Inflammatory macrophage treated with lipopolysaccharide for 1 hour (primary cell): ENCODE data around the gene CAPN8.

Experiments
- DNase-seq, 2 donors: peaks; one replicate each; pipeline ENCODE4 v3.0.0-alpha.2; 2020 to 2022

Gene CAPN8

DNA sequence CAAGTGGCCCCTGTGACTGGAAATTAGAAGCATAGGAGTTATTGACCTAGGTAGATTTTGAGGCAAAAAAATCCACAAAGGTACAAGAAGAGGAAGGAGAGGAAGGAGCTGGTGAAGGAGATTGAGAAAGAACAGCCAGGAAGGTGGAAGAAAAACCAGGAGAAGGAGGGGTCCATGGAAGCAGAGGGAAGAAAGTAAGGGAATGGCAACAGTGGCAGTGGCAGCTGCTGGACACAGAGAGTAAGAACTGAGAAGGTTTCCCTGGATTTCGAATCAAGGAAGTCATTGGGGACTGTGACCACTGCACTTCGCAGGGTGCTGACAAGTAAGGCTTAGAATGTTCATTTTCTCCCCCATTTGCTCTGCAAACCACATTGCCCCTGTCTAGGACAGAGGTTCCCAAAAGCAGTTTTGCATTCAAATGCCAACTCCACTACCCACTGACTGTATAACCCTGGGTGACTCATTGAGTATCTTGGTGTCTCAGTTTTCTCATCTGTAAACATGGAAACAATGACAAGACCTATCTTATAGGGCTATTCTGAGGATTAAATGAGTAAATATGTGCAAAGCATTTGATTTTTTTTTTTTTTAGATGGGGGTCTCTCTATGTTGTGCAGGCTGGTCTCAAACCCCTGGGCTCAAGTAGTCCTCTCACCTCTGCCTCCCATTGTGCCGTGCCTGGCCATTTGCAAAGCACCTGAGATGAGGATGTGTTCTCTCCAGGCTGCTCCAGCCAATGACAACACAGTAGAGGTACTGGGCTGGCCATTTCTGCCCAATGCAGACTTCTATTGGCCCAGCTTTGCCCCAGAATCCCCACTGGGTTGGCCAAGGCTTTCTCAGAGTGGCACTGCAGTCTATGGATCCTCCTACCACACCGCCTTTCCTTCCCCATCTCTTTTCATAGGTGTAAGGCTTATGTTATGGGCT, 37.5 kb upstream of the CAPN8 start:
- DNase-seq: no peak

GRCh38 chr1:223700942-223701637, 35.6 kb upstream of the CAPN8 start:
- peak in 1 of 2 donors; percentile 19 for DNase-seq

DNA sequence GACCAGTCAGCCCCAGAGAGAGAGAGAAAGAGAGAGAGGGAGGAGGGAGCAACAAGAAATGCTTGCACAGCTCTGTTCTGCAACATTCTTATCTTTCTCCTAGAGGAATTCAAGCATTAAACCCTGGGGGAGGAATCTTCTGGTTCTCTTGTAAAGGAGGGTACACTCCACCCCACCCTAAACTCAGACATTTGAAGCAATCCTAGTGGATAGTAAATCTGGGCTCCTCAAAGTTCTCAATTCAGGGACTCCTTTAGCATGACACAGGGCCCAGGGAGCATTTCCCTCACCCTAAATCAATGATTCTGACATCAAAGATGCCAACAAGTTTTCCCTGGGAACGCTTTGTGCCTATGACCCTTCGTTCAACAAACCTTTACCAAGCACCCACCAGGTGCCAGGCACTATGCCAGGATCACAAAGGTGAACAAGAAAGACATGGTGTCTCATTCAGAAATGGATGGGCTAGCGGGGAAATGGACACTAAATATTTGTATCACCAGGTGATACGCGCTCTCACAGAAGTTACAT, 35.0 kb upstream of the CAPN8 start:
- DNase-seq: no peak

GRCh38 chr1:223695941-223696340, 30.4 kb upstream of the CAPN8 start:
- DNase-seq: no peak

- no peak for DNase-seq
Measured at GRCh38 chr1:223695014-223695548, 29.6 kb upstream of the CAPN8 start.

- DNase-seq: no peak
Measured at GRCh38 chr1:223691121-223691520, 25.6 kb upstream of the CAPN8 start.

DNA sequence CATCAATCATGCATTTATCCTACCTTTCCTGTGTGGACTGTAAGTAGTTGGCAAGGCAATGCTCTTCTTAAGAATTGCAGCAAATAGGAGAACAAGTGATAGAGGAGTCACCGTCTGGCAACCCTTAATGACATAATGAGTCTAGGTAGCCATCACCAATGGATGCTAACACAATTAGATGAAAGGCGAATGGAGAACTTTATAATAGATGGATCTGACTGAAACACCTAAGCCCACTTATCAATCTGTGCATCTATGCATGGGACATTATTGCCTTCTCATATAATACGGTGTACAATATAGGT, 18.9 kb upstream of the CAPN8 start:
- DNase-seq: no peak

DNA sequence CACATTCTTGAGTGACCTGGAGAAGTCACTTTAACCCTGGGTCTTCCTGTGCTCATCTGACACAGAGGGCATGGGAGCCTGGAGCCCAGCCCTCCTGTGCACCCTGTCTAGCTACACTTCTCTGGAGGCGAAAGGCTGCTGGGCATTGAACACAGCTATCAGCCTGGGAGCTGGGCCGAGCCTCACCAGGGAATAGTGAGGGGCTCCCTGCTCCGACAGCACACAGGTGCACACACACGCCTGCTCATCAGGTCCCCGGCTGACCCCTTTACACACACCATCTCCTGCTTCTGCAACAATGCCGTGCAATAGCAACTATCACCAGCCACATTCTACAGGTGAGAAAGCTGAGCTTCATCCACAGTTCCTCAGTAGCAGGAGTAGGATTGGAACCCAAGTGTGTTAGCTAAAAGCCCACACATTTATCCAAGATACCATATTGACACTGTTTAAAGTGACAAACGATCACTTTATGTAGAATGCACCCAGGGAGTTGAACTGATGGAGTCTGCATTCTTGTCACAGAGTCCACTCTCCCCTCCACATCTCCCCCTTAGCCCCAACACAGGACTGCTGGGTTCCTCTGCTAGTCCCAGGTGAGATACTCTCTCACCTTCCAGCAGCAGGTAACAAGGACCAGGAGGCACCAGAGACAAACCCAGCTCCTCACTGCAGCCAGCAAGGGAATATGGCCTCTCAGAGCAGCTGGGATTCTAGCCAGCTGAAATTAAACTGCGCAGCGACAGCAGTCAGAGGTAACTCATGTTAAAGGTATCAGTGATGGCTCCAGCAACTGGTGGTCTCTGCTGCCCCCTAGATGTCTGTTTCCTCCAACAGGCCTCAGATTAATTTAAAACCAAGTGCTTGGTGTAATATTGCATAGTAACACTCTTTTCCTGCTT, 18.3 kb upstream of the CAPN8 start:
- DNase-seq: peak in 1 of 2 donors; percentile 65

- DNase-seq: no peak
Measured at GRCh38 chr1:223682502-223682901, 17.0 kb upstream of the CAPN8 start.

- DNase-seq: no peak
Measured at GRCh38 chr1:223680188-223680587, 14.7 kb upstream of the CAPN8 start.

GRCh38 chr1:223678841-223679240, 13.3 kb upstream of the CAPN8 start:
- DNase-seq: peak; percentile 63 to 95

- DNase-seq: peak; percentile 75 to 79
Measured at GRCh38 chr1:223674119-223674890, 8.8 kb upstream of the CAPN8 start.

DNA sequence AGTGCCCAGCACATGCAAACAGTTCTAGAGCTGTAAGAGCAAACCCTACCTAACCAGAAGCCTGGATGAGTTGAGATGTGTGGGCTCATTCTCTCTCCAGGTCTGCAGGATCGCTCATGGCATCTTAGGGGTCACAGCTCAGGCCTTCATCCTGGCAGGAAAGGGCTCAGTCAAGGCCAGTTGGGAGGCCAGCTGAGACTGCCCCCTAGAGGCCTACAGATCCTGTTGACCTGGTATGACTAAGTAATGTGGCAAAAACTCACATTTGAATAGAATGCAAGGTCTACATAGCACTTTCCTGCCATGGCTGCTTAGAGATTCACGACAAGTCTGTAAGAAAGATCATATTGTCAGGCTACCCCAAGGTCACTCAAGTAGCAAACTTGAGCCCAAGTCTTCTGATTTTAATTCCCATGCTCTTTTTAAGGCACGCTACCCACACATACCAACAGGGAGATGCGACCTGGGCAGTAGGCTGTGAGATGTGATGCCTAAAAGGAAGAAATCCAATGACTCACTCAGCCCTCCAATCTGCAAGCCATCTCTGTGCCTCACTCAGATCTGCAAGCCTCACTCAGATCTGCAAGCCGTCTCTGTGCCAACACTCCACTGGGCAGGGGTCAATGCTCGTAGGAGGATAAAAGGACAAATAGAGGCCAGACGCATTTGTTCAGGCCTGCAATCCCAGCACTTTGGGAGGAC, 5.1 kb upstream of the CAPN8 start:
- DNase-seq: peak; percentile 20 to 38

- no peak for DNase-seq
Measured at GRCh38 chr1:223669003-223669795, 3.7 kb upstream of the CAPN8 start.

DNA sequence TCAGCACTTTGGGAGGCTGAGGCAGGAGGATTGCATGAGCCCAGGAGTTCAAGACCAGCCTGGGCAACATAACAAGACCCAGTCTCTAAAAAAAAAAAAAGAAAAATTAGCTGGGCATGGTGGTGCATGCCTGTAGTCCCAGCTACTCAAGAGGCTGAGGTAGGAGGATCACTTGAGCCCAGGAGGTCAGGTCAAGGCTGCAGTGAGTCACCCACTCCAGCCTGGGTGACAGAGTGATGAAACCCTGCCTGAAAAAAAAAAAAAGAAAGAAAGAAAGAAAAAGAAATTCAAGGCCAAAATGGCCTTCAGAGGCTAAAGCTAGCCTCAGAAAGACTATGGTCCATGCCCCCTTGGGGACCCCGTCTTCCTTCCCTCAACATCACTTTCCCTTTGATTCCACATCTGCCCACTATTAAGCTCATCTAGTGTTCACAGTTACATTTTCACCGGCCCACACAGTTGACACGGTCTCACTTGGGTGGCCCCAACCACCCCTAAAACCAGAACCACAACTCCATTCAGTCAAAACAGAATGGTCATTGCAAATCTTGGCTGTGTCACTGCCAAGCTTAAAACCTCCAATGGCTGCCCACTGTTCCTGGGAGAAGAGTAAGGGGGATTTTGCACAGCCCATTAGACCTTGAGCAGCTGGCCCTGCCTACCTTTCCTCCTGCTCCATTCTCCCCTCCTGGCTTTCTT, 2.1 kb upstream of the CAPN8 start:
- DNase-seq: no peak

GRCh38 chr1:223664106-223664505, 1.4 kb downstream of the CAPN8 start:
- DNase-seq: no peak

DNA sequence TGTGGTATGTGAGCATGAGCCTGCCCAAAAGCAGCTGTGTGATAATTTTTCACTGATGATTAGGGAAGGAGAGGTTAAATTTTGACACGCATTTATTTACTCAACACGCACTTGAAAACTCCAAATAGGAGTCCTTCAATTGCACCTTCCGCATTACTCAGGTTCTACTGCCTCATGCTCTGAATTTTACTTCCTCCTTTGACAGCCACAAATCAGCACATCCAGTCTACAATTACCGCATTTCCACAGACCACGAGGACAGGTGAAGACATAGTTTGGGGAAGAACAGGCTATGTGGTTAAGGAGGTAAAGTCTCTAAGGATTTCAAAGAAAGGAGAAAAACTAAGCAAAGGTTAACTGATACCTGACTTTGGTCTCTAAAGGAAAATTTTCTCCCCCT, 2.6 kb downstream of the CAPN8 start:
- peak in 1 of 2 donors; percentile 45 for DNase-seq

- DNase-seq: no peak
Measured at GRCh38 chr1:223659711-223660110, 5.8 kb downstream of the CAPN8 start.

- DNase-seq: no peak
Measured at GRCh38 chr1:223657978-223658377, 7.5 kb downstream of the CAPN8 start.

- no peak for DNase-seq
Measured at GRCh38 chr1:223654083-223654482, 11.4 kb downstream of the CAPN8 start.
